ENCODE measurements around the gene PGBD5.

Gene PGBD5

GRCh38 chr1:230347896-230348295, 78.2 kb downstream of the PGBD5 start:
- no peak for DNase-seq (ENCODE audit: low spot score)

GRCh38 chr1:230345139-230345885, 80.8 kb downstream of the PGBD5 start:
- no peak for DNase-seq (ENCODE audit: low spot score)

DNA sequence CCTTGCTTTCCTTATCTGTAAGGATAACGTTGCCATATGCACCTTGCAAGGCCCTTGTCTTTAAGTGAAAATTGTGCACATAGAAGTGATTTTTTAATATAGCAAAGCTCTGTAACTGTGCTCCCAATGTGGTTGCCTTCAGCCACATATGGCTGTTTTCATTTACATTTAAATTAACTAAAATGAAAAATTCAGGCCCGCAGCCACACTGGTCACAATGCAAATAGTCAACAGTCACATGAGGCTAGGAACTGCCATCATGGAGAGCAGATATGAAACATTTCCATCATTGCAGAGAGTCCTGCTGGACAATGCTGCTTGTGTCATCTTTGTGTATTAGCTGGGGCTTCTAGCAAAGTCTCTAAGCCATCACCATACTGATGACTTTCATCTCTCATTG, 83.4 kb downstream of the PGBD5 start:
- no peak for DNase-seq (ENCODE audit: low spot score)

DNA sequence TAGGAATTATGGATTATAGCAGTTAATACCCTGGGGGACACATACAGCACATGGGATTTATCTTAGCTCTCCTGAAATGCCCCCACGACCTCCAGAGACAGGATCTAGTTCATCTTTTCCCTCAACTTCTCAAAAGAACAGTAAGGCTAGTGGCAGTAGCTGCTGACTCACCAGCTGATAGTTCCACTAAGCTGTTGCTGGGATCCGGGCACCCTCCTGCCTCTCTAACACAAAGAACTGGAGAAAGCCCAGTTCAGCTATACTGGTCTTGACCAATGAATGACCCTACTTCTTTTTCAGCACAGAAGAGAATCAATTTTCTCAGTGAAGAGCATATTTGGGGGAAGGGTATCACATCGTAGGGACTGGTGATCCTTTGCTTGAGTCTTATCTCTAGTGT, 84.1 kb downstream of the PGBD5 start:
- DNase-seq (ENCODE audit: low spot score), result no peak

DNA sequence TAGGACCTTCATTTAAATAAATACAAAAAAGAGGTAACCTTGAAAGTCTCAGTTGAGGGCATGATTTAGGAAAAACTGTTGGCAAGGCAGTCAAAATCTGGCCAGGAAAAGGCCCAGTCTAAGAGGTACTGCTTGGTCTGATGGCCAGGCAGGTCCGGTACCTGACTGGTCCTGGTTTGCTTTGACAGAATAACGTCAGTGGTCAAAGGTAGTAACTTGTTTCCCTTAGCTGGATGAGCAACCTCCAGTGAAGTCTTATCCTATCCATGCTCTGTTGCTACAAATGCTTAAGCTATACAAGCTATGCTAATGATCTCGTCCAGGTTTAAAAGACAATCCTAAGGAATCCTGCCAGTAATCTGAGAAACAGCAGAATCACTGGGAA, 85.0 kb downstream of the PGBD5 start:
- DNase-seq (ENCODE audit: low spot score), result no peak

DNA sequence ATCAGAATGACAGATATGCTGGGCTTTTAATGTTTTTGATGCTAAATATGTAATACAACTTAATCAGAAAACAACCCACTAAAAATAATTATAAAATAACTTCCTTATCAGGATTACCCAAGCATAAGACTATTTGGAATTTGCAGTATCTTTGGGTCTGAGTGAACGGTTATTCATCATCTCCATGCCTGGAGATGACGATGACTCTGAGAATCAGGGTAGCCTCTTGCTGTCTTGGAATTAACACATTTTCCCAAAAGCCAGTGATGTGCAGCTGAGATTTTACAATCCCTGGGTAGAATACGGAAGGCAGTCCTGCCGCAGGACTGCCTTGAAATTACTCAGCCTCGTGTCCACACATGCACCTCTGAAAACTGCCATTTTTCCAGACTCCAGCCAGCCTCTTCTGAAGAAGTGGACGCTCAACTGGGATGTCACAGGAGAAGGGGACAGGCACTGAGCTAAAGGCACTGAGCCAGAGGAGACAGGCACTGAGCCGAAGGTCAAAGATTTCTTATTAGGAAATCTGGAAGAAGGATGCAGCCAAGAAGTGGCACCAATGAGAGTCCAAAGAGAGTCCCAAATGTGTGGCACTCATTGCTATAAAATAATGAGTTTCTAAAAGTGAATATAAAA, 85.5 kb downstream of the PGBD5 start:
- no peak for DNase-seq (ENCODE audit: low spot score)

DNA sequence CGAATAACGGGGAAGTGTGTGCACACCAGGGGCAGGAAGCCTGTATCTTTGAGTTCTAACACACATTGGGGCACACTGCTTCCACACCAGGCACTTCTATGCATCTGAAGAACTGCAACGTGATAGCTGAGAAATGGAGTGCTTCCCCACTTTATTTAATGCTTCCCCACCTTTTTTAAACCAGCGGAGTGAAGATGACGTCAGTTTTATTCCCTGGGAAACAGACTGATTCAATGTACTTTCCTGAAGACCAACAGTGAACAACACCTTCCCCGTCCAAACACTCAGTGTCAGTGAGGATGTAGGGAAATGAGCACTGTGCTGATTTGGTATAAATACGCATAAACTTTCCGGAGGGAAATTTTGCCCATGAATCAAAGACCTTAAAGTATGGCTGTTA, 87.1 kb downstream of the PGBD5 start:
- DNase-seq (ENCODE audit: low spot score), result no peak

DNA sequence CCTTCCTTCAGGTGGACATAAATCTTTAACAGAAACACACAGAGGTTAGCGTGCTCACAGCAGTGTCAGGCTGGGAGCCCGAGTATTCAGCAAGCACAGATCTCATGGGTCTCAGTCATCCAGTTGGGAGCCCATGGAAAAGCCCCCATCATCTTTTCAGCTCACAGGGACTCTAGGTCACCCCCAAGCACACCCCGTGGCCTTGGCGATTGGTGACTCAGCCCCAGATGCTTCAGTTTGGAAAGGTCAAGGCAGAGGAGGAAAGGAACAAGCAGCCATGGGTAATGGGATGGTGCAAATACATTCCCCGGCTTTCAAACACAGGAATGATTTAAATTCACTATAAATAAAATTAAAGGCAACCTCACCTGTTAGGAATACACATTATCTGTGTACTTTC, 88.9 kb downstream of the PGBD5 start:
- no peak for DNase-seq (ENCODE audit: low spot score)

DNA sequence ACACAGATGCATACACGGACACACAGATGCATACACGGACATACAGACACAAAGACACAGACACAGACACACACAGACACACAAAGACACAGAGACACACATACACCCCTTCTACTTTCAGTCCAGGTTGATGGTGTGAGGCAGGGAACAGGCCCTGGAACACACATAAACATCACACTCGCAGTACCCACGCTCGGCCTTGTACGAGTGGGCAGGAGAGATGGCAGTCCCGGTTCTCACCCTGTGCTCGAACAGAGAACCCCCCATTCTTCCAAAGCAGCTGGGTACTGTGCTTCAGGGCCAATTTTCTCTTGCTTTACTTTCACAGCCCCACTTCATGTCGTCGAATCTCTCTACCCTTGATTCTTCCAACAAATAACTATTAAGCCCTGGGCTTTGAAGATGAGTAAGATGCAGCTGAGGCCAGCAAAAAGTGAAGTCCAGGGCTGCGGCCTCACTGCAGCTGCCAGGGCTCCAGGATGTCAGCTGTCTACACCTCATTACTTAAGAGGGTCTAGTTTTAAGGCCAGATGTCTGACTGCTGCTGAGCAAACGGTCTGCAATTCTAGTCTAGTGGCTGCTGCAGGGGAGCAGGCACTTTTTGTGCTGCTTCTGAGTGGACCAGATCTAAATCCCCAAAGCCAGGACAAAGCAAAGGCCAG, 90.1 kb downstream of the PGBD5 start:
- DNase-seq (ENCODE audit: low spot score), result no peak

DNA sequence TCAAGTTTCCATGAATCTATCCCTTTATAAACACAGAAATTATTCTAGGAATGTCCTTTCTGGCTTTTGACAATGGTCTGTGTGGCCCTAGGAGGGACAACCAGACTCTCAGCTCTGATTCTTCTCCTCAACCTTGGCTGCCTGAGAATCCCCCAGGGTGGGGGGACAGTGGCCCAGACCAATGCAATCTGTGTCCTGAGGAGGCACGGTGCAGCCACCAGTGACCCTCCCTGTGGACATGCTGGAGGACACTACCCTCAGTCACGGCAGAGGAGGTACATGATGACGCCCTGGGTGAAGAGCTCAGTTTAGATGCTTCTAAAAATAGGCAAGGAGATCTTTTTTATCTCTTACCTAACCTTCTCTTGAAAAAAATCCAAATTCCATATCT, 91.7 kb downstream of the PGBD5 start:
- no peak for DNase-seq (ENCODE audit: low spot score)

DNA sequence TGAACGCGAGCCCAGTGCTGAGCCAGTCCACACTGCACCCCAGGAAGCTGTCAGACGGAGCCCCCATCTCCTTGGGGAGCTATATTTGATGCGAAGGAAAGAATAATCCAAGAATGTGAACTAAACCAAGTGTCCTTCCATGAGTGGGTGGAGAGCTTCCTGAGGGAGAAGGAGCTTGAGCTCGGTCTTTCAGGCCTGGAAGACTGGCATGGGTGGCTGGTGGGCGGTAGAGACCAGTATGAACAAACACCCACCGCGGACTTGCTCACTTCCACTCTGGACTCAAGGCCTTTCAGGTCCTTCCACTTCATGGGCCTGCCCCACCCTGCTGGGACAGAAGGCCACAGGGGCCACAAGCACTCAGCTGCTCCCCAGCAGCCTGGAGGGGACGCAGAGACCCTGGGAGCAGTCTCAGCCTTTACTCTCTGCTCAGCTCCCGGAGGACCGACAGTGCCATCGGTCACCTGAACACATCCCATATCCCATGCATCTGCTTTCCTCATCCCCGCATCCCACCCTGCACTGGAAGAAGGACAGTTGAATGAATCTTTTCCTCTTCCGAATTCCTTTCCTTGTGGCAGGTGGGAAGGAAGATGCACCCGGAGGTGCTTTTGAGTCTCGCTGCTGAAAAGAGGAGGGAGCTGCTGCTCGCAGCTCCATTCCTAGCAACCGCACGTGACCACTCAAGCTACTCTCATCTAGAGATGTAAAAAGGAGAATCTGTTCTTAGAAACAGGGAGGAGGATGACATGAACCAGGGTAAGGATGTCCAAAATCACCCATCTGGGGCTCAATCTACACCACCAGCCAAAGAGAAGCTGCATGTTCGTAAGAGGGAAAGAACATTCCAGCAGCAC, 92.3 kb downstream of the PGBD5 start:
- no peak for DNase-seq (ENCODE audit: low spot score)

GRCh38 chr1:230332575-230333066, 93.5 kb downstream of the PGBD5 start:
- DNase-seq (ENCODE audit: low spot score), result peak; percentile 46

- no peak for DNase-seq (ENCODE audit: low spot score)
Measured at GRCh38 chr1:230332061-230332460, 94.1 kb downstream of the PGBD5 start.

DNA sequence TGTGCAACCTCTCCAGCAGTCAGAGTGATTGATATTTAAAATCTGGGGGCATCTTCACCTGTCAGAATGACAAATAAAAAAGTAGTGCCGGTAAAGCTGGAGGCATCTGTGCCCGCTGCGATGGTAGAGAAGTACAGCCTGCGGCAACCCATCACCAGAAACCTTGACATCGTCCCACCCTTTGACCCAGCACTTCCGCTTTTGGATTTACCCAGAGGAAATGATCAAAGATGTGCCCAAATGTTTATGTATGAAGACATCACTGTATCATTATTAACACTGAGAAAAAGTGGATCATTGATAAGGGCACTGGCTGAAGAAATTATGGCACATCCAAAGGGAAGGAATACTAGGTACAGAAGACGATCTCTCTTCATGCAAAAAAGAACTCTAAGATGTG, 96.0 kb downstream of the PGBD5 start:
- DNase-seq (ENCODE audit: low spot score), result no peak

- no peak for DNase-seq (ENCODE audit: low spot score)
Measured at GRCh38 chr1:230328342-230329015, 97.7 kb downstream of the PGBD5 start.

DNA sequence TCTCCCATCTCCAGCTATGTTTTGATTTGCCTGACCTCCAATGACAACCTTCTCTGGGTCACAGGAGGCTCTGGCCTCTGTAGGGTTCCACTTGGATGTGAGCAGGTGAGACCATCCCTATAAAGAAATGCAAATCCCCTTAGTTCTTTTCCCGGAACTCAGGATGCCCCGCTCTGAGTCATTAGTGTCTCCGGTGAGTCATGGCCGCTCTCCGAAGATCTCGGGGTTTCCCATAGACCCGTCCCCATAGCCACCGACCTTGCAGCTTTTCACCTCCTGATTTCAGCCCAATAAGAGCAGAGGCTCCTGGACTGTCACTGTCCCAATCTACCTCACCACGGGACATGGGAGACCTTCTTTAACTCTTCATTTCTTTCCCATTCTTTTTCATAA, 98.2 kb downstream of the PGBD5 start:
- no peak for DNase-seq (ENCODE audit: low spot score)

GRCh38 chr1:230326971-230327891, 98.9 kb downstream of the PGBD5 start:
- no peak for DNase-seq (ENCODE audit: low spot score)

DNA sequence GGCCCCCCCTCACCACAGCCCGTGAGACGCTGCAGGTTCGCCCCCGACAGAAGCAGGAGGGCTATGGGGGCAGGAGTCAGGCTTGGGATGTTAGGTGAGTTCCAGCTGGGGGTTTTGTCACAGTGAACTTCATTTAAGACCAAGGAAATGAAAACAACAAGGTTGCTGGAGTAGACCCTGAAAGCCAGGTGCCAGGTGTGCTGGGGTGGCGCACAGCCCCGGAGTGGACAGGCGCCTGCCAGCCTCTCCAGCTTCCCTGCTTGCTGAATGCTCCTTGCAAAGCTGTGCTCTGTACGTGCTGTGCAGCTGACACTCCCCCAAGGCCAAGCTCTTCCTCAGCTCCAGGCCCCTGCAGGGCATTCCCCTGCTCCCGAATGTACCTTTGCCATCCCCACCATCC, 102.4 kb downstream of the PGBD5 start:
- no peak for DNase-seq (ENCODE audit: low spot score)

- DNase-seq (ENCODE audit: low spot score), result no peak
Measured at GRCh38 chr1:230322967-230323547, 103.1 kb downstream of the PGBD5 start.

- DNase-seq (ENCODE audit: low spot score), result no peak
Measured at GRCh38 chr1:230322421-230322756, 103.7 kb downstream of the PGBD5 start.

Measured in iPS-NIHi11 (cell line).